Measurements from ENCODE around the gene CYP2U1. TPM values are rescaled to one million over a fixed set of nuclear protein-coding genes. Genes with fewer than 3 reads are reported as not detected.
"Not testable (repeated sequence)": the region's sequence is repeated elsewhere in the genome, so short reads cannot be mapped to it uniquely, and the experiment has no call there.

CYP2U1 gene
- total RNA-seq, 2 donors from 2014 or later = 19.6 to 21.1 TPM

DNA sequence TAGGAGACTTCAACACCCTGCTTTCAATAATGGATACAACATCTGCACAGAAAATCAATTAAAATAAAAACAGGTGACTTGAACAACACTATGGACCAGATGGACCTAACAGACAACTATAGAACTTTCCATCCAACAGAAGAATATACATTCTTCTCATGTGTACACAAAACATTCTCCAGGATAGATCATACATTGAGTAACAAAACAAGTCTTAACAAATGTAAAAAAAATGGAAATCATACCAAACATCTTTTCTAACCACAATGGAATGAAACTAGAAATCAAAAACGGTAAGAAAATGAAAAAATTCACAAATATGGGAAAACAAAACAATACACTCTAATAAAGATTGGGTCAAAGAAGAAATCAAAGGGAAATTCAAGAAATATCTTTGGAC, 24.7 kb downstream of the CYP2U1 start:
- TF ChIP-seq, protein P1, sequence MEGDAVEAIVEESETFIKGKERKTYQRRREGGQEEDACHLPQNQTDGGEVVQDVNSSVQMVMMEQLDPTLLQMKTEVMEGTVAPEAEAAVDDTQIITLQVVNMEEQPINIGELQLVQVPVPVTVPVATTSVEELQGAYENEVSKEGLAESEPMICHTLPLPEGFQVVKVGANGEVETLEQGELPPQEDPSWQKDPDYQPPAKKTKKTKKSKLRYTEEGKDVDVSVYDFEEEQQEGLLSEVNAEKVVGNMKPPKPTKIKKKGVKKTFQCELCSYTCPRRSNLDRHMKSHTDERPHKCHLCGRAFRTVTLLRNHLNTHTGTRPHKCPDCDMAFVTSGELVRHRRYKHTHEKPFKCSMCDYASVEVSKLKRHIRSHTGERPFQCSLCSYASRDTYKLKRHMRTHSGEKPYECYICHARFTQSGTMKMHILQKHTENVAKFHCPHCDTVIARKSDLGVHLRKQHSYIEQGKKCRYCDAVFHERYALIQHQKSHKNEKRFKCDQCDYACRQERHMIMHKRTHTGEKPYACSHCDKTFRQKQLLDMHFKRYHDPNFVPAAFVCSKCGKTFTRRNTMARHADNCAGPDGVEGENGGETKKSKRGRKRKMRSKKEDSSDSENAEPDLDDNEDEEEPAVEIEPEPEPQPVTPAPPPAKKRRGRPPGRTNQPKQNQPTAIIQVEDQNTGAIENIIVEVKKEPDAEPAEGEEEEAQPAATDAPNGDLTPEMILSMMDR (IDR thresholded peaks at IDR 0.05) = no peak
- no peak overlapping the region for H3K4me3 ChIP-seq
- no peak overlapping the region for H3K27ac ChIP-seq
- peaks cover 13% of the 10 kb centered on the region for H3K9me3 ChIP-seq
- no peak for ATAC-seq (ENCODE audit: insufficient number of reproducible peaks, low FRiP score, low read depth)
- no peaks in the 10 kb centered on the region for H3K4me1 ChIP-seq (ENCODE audit: control insufficient read depth in 1 of 2, low read depth in 2 of 2)
- no peak for DNase-seq (ENCODE audit: low spot score)
- peaks cover 4% of the 10 kb centered on the region for H3K36me3 ChIP-seq
- H3K27me3 ChIP-seq (replicated peaks; ENCODE audit: insufficient read depth) = no peaks in the 10 kb centered on the region

- H3K27me3 ChIP-seq (replicated peaks; ENCODE audit: insufficient read depth) = no peaks in the 10 kb centered on the region
- H3K4me1 ChIP-seq (ENCODE audit: control insufficient read depth in 1 of 2, low read depth in 2 of 2) = peaks cover 3 to 9% of the 10 kb centered on the region in 2 donors
- ATAC-seq (ENCODE audit: insufficient number of reproducible peaks, low FRiP score, low read depth) (no peak), DNase-seq (ENCODE audit: low spot score) (no peak)
- H3K9me3 ChIP-seq = no peaks in the 10 kb centered on the region
- no peaks in the 10 kb centered on the region for H3K36me3 ChIP-seq
- TF ChIP-seq, protein P1 (IDR thresholded peaks at IDR 0.05) = no peak
- no peak overlapping the region for H3K27ac ChIP-seq
- no peak overlapping the region for H3K4me3 ChIP-seq
Measured at GRCh38 chr4:107966903-107967302, 35.6 kb downstream of the CYP2U1 start.

GRCh38 chr4:107967519-107967918, 36.2 kb downstream of the CYP2U1 start:
- not testable (repeated sequence) for H3K4me3 ChIP-seq; H3K36me3 ChIP-seq; H3K9me3 ChIP-seq; H3K27ac ChIP-seq; H3K4me1 ChIP-seq (ENCODE audit: control insufficient read depth in 1 of 2, low read depth in 2 of 2); H3K27me3 ChIP-seq (replicated peaks; ENCODE audit: insufficient read depth); ATAC-seq (ENCODE audit: insufficient number of reproducible peaks, low FRiP score, low read depth); DNase-seq (ENCODE audit: low spot score)

DNA sequence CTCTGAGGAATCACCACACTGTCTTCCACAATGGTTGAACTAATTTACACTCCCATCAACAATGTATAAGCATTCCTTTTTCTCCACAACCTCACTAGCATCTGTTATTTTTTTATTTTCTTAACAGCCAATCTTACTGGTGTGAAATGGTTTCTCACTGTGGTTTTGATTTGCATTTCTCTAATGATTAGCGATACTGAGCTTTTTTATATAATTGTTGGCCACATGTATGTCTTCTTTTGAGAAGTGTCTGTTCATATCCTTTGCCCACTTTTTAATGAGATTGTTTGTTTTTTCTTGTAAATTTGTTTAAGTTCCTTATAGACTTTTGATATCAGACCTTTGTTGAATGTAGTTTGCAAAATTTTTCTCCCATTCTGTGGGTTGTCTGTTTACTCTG, 36.6 kb downstream of the CYP2U1 start:
- H3K27me3 ChIP-seq (replicated peaks; ENCODE audit: insufficient read depth); H3K9me3 ChIP-seq; H3K36me3 ChIP-seq; H3K4me1 ChIP-seq (ENCODE audit: control insufficient read depth in 1 of 2, low read depth in 2 of 2); ATAC-seq (ENCODE audit: insufficient number of reproducible peaks, low FRiP score, low read depth); H3K4me3 ChIP-seq; H3K27ac ChIP-seq; DNase-seq (ENCODE audit: low spot score): not testable (repeated sequence)

GRCh38 chr4:107970063-107970798, 38.9 kb downstream of the CYP2U1 start:
- Histone ChIP-seq H3K4me3 (no peak overlapping the region), H3K27ac (no peak overlapping the region), H3K9me3 (no peaks in the 10 kb centered on the region), H3K4me1 (ENCODE audit: control insufficient read depth in 1 of 2, low read depth in 2 of 2) (peaks cover 0 to 3% of the 10 kb centered on the region in 2 donors), H3K36me3 (no peaks in the 10 kb centered on the region), H3K27me3 (replicated peaks; ENCODE audit: insufficient read depth) (no peaks in the 10 kb centered on the region)
- ATAC-seq (ENCODE audit: insufficient number of reproducible peaks, low FRiP score, low read depth) (no peak), DNase-seq (ENCODE audit: low spot score) (no peak)
- TF ChIP-seq, protein P1 (IDR thresholded peaks at IDR 0.05) = no peak

DNA sequence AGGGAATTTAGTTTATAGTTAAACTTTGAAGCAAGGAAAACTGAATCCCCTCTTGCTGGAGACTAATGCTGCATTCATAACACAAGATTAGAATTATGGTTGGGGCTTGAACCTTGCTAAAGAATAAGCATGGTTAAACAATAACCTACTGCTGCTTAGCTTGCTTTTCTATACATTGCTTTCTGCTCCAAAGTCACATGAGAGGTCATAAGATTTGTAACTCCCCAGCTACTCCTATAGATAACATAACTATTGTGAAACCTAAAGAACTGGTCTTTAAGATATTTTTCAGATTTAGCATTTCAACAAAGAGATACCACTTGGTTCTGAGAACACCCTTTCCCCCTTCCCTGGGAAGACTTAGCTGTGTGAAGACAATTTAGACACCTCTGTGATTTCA, 41.3 kb downstream of the CYP2U1 start:
- Histone ChIP-seq H3K27me3 (replicated peaks; ENCODE audit: insufficient read depth) (no peaks in the 10 kb centered on the region), H3K36me3 (no peaks in the 10 kb centered on the region), H3K4me3 (no peak overlapping the region), H3K9me3 (no peaks in the 10 kb centered on the region), H3K4me1 (ENCODE audit: control insufficient read depth in 1 of 2, low read depth in 2 of 2) (no peaks in the 10 kb centered on the region), H3K27ac (no peak overlapping the region)
- no peak for DNase-seq (ENCODE audit: low spot score)
- TF ChIP-seq, protein P1 (IDR thresholded peaks at IDR 0.05) = no peak
- ATAC-seq (ENCODE audit: insufficient number of reproducible peaks, low FRiP score, low read depth) = no peak

All from thoracic aorta (tissue), 2 donors.